ENCODE data around the gene CHMP5. TPM values are rescaled to one million over a fixed set of nuclear protein-coding genes. Genes with fewer than 3 reads are reported as not detected.

The CHMP5 gene
- total RNA-seq, 2 donors from 2014 or later = 4.6 to 20.5 TPM

DNA sequence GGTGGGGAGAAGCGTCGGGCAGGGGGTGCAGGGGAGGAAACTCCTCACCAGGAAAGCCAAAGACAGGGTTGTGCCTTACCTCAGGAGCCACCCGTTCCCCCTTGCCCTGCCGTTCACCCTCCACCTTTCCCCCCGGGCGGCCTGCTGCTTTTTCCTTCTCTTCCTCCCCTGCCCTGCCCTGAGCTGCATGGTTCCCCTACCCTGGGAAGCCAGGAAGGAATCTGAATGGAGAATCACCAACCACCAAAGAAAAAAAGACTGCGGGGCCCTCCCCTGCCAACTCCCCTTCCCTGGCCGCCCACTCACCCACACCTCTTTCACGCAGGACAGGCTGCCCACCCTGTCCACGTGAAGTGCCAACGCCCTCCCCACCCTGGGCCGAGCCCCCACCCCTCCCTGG is 24.6 kb downstream of the CHMP5 start:
- Histone ChIP-seq H3K36me3 (replicated peaks in 1 of 2; ENCODE audit: insufficient read depth in 1 of 2, low read depth in 2 of 2) (no peaks in the 10 kb centered on the region), H3K27ac (peak overlapping the region; percentile 81 to 99 (median 98)), H3K27me3 (no peaks in the 10 kb centered on the region), H3K9me3 (no peaks in the 10 kb centered on the region), H3K4me3 (peak overlapping the region in 1 of 2 donors; percentile 24), H3K4me1 (peaks cover 37% of the 10 kb centered on the region)
- WGBS, 2 donors = 13 to 21% methylated on average over 7 to 12 of the region's 12 CpGs
- TF ChIP-seq POLR2A (IDR thresholded peaks at IDR 0.05) = no peak
- TF ChIP-seq, protein P1, sequence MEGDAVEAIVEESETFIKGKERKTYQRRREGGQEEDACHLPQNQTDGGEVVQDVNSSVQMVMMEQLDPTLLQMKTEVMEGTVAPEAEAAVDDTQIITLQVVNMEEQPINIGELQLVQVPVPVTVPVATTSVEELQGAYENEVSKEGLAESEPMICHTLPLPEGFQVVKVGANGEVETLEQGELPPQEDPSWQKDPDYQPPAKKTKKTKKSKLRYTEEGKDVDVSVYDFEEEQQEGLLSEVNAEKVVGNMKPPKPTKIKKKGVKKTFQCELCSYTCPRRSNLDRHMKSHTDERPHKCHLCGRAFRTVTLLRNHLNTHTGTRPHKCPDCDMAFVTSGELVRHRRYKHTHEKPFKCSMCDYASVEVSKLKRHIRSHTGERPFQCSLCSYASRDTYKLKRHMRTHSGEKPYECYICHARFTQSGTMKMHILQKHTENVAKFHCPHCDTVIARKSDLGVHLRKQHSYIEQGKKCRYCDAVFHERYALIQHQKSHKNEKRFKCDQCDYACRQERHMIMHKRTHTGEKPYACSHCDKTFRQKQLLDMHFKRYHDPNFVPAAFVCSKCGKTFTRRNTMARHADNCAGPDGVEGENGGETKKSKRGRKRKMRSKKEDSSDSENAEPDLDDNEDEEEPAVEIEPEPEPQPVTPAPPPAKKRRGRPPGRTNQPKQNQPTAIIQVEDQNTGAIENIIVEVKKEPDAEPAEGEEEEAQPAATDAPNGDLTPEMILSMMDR (IDR thresholded peaks at IDR 0.05) = no peak
- intact Hi-C loops (cut with DNase I) = no loop called here
- peak in 3 of 4 donors; percentile 5 to 30 (median 13) for DNase-seq
- no peak for ATAC-seq

- no peak for TF ChIP-seq POLR2A (IDR thresholded peaks at IDR 0.05)
- TF ChIP-seq, protein P1 (IDR thresholded peaks at IDR 0.05) = peak in 1 of 7 experiments; percentile 8
- Histone ChIP-seq H3K27ac (peak overlapping the region; percentile 81 to 99 (median 98)), H3K9me3 (no peaks in the 10 kb centered on the region), H3K27me3 (no peaks in the 10 kb centered on the region), H3K4me3 (peak overlapping the region; percentile 24 to 28), H3K36me3 (replicated peaks in 1 of 2; ENCODE audit: insufficient read depth in 1 of 2, low read depth in 2 of 2) (no peaks in the 10 kb centered on the region), H3K4me1 (peaks cover 37% of the 10 kb centered on the region)
- DNase-seq (no peak), ATAC-seq (peak; percentile 34)
- WGBS, 2 donors = 0 to 2% methylated on average over 13 to 14 of the region's 14 CpGs
- intact Hi-C loops (cut with DNase I) = no loop called here
Measured at GRCh38 chr9:33289936-33290246, 25.0 kb downstream of the CHMP5 start.

DNA sequence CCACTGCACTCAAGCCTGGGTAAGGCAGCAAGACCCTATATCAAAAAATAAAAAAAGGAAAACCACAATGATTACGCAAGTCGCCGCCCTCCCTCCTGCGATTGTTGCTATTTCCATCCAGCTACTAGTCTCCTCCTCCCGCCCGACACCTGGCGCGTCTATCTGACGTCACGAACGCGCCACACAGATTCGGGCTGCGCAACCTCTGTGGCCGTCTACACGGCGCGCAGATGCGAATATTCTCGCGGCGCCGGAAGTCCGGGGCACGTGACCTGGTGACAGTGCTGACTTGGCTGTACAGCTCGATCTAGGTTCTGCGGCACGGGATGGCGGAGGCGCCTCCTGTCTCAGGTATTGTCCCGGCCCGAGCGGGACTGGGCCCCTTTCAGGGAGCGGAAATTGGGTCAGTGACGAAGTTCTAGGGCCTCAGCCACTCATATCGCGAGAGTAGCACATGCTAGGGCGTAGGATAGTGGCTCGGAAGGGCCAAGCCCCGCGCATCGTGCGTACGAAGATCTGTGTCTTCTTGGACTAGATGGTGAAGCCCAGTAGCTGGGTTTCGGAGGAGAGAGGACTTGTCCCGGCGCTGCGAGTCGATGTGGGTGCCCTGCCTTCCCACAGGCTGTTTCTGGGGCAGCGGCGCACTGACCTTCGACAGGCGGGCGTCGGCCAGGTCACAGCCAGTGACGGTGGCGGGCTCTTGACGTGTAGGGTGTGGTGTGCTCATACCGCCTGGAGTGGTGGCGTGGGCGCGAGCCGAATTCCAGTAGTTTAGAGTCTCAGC is 25.6 kb downstream of the CHMP5 start, which contains the start of gene NFX1:
Gene NFX1 (plus strand): TSS at position 270 of the 784 bp plus-strand sequence. CDS start 57 bp downstream, at position 327.
- Histone ChIP-seq H3K4me3 (peak within 1 kb of the TSS; percentile 28 to 51), H3K36me3 (replicated peaks in 1 of 2; ENCODE audit: insufficient read depth in 1 of 2, low read depth in 2 of 2) (peaks cover 0 to 3% of the 10 kb centered on the region in 2 donors), H3K4me1 (peaks cover 37% of the 10 kb centered on the region), H3K27me3 (no peaks in the 10 kb centered on the region), H3K27ac (peak within 1 kb of the TSS; percentile 81 to 99 (median 98)), H3K9me3 (no peaks in the 10 kb centered on the region)
- WGBS, 2 donors = 0 to 1% methylated on average over 38 to 63 of the region's 63 CpGs
- DNase-seq (peak; percentile 98), ATAC-seq (peak; percentile 93)
- intact Hi-C loops (cut with DNase I) = no loop called here
- TF ChIP-seq POLR2A (IDR thresholded peaks at IDR 0.05) = peak; percentile 87 to 97 (median 97)
- TF ChIP-seq, protein P1 (IDR thresholded peaks at IDR 0.05) = no peak

DNA sequence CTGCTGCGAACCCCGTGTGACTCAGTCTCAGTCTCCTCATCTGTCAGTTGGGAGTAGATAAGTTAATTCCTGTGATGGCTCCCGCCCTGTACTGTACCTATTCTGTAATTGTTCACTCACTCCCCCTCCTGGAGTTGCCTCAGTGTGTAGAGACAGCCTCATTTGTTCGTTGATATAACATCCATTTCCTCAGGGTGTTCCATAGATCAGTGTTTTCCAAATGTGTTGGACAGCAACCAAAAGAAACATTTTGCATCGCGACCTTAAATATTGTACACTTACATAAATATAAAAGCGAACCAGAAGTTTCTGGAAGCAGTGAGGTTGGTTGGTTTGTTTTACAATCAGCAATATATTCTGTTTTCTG is 26.2 kb downstream of the CHMP5 start:
- no peak for ATAC-seq
- Histone ChIP-seq H3K9me3 (no peaks in the 10 kb centered on the region), H3K27ac (peak overlapping the region; percentile 81 to 99 (median 98)), H3K36me3 (replicated peaks in 1 of 2; ENCODE audit: insufficient read depth in 1 of 2, low read depth in 2 of 2) (peaks cover 0 to 3% of the 10 kb centered on the region in 2 donors), H3K4me3 (peak overlapping the region; percentile 28 to 51), H3K27me3 (no peaks in the 10 kb centered on the region), H3K4me1 (peaks cover 41% of the 10 kb centered on the region)
- TF ChIP-seq, protein P1 (IDR thresholded peaks at IDR 0.05) = no peak
- TF ChIP-seq POLR2A (IDR thresholded peaks at IDR 0.05) = no peak
- WGBS, 2 donors = 16 to 18% methylated on average over 7 of the region's 7 CpGs
- intact Hi-C loops (cut with DNase I) = no loop called here
- DNase-seq = no peak

Measured in body of pancreas (tissue), 4 donors.